ENCODE results near the gene ARHGEF19.
A peak's percentile ranks its signal among the peaks of the same experiment; 100 is the strongest.
"Not testable (repeated sequence)": the region's sequence is repeated elsewhere in the genome, so short reads cannot be mapped to it uniquely, and the experiment has no call there.

Gene ARHGEF19

DNA sequence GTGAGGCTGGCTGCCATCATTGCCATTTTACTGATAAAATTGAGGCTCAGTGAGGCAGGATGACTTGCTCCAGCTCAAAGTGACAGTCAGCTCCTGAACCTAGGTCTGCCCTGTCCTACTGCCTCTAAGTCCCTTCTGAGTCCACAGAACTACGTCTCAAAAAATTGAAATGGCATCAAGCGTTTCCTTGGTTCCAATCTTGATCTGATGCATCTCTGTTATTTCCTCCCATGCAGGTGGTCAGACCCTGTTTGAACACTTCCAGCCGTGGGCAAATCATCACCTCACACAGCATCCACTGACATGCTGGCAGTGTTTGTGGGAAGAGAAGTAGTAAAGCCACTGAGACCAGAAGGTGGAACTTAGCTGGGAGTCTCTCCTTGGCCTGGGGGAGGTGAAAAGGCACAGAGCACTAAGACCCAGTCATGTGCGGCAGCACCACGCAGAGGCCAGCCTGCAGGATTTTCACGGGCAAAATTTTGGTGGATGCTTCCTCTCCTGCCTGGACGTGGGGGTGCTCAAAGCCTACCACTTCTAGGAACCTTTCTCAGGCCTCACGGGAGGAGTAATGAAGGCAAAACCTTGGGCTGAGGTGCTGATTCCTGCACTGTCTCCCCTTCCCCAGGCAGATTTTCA, 32.3 kb upstream of the ARHGEF19 start:
- DNase-seq (ENCODE audit: low read depth in 2 of 2): no peak

- DNase-seq (ENCODE audit: low read depth in 2 of 2): peak; percentile 41 to 63
Measured at GRCh38 chr1:16243936-16244649, 31.6 kb upstream of the ARHGEF19 start.

DNA sequence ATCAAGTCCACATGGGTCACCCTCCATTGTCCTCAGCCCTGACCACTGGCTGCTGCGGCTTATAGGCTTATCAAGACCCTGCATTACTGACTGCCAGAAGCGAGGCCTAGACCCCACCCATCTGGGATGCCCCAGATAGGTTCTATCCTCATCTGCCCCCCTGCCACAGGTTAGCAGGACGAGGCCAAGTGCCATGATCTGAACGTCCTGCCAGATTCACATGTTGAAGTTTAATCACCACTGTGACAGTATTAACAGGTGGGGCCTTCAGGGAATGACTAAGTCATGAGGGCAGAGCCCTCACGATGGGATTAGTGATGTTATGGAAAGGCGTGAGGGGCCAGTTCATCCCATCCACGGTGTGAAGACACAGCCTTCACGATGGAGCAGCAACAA, 30.8 kb upstream of the ARHGEF19 start:
- no peak for DNase-seq (ENCODE audit: low read depth in 2 of 2)

DNA sequence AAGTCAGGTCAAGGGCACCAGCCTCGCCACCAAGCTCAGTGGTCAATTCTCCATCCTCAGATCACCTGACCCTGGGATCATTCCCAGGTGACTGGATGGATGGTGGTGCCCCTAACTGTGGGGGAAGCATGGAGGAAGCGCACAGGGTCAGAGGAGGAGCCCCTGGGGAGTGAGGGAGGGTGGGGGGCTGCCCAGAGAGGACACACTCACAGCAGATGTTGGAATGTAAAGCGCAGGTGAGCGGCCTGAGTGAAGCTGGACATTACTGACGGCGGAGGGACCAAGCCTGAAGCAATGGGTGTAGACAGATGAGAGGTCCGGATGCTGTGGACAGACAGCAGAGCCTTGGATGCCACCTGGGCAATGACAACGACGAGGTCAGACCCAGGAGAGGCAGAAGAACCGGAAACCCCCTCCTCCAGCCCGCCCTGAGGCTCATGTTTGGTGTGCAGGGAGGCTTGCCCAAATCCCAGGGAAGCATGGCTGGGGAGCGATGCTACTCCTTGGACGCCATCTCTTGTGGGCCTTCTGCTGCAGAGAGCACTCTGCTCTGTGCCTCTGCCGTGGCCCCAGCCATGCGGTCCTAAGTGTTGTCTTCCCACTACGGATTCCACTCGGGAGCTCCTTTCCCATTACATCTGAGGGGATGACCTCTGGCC, 30.2 kb upstream of the ARHGEF19 start:
- DNase-seq (ENCODE audit: low read depth in 2 of 2): no peak

DNA sequence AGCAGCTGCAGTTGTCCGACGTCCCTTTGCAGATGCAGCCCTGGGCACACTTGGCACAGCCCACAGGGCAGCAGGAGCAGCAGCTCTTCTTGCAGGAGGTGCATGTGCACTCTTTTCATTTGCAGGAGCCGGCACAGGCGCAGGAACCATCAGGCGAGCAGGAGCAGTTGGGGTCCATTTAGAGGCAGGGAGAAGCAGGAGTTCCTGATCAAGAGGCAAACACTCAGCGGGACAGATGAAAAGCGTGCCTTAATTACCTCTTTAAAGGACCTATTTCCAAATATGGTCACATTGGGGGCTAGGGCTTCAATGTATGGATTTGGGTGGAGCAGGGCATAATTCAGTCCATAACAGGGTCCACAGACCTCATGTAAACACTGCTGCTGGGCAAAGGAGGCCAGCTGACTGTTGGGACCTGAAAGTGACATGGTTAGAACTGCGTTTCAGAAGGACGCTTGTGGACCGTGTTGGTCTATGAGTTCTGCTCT, 28.8 kb upstream of the ARHGEF19 start:
- no peak for DNase-seq (ENCODE audit: low read depth in 2 of 2)

DNA sequence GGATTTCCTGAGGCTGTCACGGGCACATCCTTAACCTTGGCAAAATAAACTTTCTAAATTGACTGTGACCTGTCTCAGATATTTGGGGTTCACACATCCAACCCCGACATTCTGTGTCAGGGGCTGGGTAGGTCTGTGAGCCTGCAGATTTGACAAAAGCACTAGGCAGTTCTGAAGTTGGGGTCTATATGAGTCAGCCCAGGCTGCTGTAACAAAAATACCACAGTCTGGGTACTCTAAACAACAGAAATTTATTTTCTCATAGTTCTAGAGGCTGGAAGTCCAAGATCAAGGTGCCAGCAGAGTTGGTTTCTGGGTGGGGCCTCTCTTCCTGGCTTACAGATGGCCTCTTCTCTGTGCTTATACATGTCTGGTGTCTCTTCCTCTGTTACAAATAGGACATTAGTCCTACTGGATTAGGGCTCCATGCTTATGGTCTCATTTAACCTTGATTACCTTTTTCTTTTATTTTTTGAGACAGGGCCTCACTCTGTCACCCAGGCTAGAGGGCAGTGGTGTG, 27.6 kb upstream of the ARHGEF19 start:
- DNase-seq (ENCODE audit: low read depth in 2 of 2): no peak

GRCh38 chr1:16237343-16237830, 24.9 kb upstream of the ARHGEF19 start:
- DNase-seq (ENCODE audit: low read depth in 2 of 2): no peak

DNA sequence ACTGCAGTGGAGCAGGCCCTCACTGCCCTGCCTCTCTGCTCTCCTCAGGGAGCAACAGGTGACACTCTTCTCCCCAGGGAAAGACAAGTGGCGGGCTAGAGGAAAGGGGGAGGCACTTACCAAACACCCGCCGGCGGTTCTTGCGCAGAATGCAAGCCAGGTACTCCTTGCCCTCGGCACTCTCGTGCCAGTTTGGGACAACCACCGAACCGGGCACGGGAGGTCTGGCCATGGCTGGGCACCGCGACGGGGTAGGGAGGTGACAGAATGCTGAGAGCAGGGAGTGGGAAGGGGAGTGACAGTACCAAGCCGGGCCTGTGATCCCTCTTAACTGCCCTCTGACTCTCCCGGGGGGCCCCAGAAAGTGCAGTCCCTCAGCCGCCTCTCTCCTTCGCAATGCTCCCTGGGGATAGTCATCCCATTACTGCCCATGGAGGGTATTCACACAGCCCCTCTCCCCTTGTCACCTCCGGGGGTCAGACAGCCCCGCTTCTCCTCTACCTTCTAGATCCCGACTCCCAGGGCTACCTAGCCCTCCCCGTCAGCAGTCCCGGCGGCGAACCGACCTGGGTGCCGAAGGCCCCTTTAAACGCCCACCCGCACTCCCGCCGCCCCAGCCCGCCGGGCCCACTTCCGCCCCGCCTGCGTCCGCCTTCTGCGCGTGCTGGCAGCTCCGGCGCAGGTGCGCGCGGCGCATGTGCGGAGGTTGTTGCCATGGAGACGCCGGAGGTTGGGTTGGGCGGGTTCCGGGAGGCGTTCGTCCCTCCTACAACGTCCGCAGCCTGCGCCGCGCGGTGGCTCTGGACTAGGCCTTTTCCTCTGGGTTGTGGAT, 24.3 kb upstream of the ARHGEF19 start, which contains the start of gene CPLANE2:
Gene CPLANE2, minus strand, starts transcription at position 673 of the 832 bp plus-strand sequence. Its CDS starts 441 bp downstream, at position 232.
- peak; percentile 89 to 93 for DNase-seq (ENCODE audit: low read depth in 2 of 2)

- DNase-seq (ENCODE audit: low read depth in 2 of 2): peak in 1 of 2 donors; percentile 17
Measured at GRCh38 chr1:16235944-16236510, 23.6 kb upstream of the ARHGEF19 start.

GRCh38 chr1:16235347-16235746, 22.9 kb upstream of the ARHGEF19 start:
- DNase-seq (ENCODE audit: low read depth in 2 of 2): no peak

- DNase-seq (ENCODE audit: low read depth in 2 of 2): no peak
Measured at GRCh38 chr1:16233431-16233830, 21.0 kb upstream of the ARHGEF19 start.

- DNase-seq (ENCODE audit: low read depth in 2 of 2): no peak
Measured at GRCh38 chr1:16232316-16232710, 19.9 kb upstream of the ARHGEF19 start.

GRCh38 chr1:16231331-16232315, 19.2 kb upstream of the ARHGEF19 start:
- DNase-seq (ENCODE audit: low read depth in 2 of 2): no peak

DNA sequence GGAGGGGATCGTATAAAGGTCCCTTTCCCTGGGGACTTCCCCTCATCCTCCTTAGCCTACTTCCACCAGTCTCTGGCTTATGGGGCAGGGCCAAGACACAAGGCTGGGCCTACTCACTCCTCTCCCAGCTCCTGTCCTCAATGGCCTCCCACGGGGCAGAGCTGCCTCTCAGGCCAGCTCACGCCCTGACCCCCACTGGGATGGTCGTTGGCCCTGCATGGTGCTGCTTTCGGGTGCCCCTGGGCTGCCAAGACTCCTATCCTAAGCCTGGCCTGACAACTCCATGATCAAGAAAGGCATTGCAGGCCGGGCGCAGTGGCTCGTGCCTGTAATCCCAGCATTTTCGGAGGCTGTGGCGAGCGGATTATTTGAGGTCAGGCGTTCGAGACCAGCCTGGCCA, 18.3 kb upstream of the ARHGEF19 start:
- no peak for DNase-seq (ENCODE audit: low read depth in 2 of 2)

DNA sequence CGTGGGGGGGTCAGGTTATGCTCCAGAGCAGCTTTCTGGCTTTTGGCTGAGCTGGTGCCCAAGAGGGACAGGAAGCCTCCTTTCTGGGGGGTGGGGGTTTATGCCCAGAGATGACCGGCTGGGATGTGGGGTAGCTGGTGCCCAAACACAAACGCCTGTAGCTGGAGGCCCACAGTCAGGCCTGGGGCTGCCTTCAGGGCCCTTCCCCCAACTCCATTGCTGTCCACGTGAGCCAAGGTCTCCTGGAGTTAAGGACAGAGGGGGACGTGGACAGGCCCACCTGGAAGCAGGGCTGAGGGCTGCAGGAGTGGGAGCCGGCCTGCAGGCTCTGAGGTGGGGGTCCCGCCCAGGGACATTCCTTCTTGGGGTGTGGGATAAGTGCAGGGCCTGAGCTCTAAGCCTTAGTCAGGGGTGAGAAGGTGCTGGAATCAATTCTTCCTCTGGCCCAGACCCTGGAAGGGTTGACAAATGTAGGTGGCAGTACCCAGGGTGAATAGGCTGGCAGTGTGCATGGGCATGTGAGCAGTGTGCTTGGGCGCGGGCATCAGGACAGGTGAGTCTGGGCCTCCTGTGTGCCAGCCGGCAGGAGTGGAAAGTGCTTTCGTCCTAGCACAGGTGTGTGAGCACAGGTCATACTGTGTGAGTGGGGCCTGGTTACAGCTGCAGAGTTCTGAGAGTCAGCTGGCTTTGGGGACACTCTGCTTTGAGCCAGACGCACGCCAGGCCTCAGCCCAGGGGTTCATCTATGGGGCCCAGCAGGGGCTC, 17.7 kb upstream of the ARHGEF19 start:
- DNase-seq (ENCODE audit: low read depth in 2 of 2): no peak

DNA sequence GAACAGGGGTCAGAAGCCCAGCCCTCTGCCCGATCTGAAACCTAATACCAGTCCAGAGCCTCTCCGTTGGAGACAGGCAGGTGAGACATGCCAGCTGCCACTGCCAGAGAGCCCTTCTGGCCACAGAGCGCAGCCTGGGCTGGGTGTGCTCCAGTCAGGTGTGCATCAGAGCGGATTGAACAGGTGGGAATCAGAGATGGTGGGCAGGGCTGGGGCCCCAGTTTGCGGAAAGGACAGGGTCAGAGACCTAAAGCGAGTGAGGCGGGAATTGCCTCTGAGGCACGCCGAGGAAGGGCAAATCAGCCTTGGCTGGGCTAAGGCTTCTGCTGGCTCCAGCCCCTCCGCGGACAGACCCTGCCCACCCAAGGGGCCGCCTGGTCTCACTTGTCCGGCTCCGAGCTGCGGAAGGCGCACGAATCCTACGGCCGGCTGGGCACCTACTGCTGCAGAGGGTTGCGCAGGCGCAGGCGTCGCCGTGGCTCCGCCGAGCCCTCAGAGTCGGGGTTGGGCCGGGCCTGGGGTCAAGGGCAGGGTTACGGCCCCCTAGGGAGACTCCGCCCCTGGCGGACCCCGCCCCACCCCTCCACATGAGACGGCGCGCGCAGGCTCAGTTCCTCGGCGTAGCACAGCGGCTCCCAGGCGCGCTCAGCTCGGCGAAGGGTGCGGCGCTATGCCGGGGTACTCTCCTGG, 14.2 kb upstream of the ARHGEF19 start:
- DNase-seq (ENCODE audit: low read depth in 2 of 2): no peak

DNA sequence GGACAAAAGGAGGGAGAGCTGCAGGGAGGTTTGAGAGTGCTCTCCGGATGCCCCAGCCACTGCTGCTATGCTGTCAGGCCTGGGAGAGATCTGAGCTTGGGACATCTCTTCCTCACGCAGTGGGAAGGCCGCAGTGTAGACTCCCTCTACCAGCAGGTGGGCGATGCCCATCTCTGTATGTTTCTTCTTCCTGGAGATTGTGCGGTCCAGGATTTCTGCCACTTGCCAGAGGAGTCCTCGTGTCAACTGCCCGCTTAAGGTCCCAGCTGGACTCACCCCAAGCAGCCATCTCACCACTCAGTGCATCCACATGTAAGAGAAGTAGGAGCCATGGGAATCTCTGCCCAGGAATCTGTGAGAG, 13.7 kb upstream of the ARHGEF19 start:
- no peak for DNase-seq (ENCODE audit: low read depth in 2 of 2)

DNA sequence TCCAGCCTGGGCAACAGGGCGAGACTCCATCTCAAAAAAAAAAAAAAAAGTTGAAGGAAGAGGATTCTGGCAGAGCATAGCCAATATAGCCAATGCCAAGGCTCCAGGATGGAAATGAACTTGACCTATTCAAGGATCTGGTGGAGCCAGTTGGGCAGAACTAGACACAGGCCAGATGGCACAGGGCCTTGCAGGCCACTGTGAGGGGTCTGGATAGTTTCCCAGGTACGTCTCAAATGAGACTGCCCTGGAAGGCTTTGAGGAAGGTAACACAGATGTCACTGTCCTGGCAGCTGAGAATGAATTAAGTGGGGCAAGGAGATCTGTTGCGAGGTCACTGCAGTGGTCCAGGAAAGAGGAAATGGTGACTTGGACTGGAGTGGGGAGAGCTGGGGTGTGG, 12.0 kb upstream of the ARHGEF19 start:
- DNase-seq (ENCODE audit: low read depth in 2 of 2): no peak

DNA sequence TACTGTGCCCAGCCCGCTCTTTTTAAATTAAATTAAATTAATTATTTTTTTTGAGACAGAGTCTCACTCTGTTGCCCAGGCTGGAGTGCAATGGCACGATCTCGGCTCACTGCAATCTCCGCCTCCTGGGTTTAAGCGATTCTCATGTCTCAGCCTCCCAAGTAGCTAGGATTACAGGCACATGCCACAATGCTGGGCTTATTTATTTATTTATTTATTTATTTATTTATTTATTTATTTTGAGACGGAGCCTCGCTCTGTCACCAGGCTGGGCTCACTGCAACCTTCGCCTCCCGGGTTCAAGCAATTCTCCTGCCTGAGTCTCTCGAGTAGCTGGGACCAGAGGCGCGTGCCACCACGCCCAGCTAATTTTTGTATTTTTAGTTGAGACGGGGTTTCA, 10.3 kb upstream of the ARHGEF19 start:
- DNase-seq (ENCODE audit: low read depth in 2 of 2): not testable (repeated sequence)
